Measurements from ENCODE around the gene CALCB. TPM values are rescaled to one million over a fixed set of nuclear protein-coding genes. Genes with fewer than 3 reads are reported as not detected.

Gene CALCB
- total RNA-seq, 3 donors from 2014 or later = not detected

- no peak for DNase-seq (ENCODE audit: low spot score in 2 of 2)
- H3K27ac ChIP-seq = no peak overlapping the region
- intact Hi-C loops (cut with DNase I; ENCODE audit: low total_unique reads) = no loop called here
- H3K36me3 ChIP-seq = no peaks in the 10 kb centered on the region
- TF ChIP-seq CTCF (IDR thresholded peaks at IDR 0.05) (no peak), POLR2AphosphoS5 (IDR thresholded peaks at IDR 0.05) (no peak), POLR2A (IDR thresholded peaks at IDR 0.05) (no peak)
- no peaks in the 10 kb centered on the region for H3K9me3 ChIP-seq
- no peaks in the 10 kb centered on the region for H3K4me1 ChIP-seq
- no peak overlapping the region for H3K4me3 ChIP-seq
- no peaks in the 10 kb centered on the region for H3K27me3 ChIP-seq
Measured at GRCh38 chr11:15048616-15049015, 24.8 kb upstream of the CALCB start.

- intact Hi-C loops (cut with DNase I; ENCODE audit: low total_unique reads) = no loop called here
- TF ChIP-seq CTCF (IDR thresholded peaks at IDR 0.05) (no peak), POLR2A (IDR thresholded peaks at IDR 0.05) (no peak), POLR2AphosphoS5 (IDR thresholded peaks at IDR 0.05) (no peak)
- Histone ChIP-seq H3K9me3 (no peaks in the 10 kb centered on the region), H3K36me3 (no peaks in the 10 kb centered on the region), H3K27me3 (no peaks in the 10 kb centered on the region), H3K4me1 (no peaks in the 10 kb centered on the region), H3K27ac (no peak overlapping the region), H3K4me3 (no peak overlapping the region)
- DNase-seq (ENCODE audit: low spot score in 2 of 2) = no peak
Measured at GRCh38 chr11:15053191-15053685, 20.2 kb upstream of the CALCB start.

DNA sequence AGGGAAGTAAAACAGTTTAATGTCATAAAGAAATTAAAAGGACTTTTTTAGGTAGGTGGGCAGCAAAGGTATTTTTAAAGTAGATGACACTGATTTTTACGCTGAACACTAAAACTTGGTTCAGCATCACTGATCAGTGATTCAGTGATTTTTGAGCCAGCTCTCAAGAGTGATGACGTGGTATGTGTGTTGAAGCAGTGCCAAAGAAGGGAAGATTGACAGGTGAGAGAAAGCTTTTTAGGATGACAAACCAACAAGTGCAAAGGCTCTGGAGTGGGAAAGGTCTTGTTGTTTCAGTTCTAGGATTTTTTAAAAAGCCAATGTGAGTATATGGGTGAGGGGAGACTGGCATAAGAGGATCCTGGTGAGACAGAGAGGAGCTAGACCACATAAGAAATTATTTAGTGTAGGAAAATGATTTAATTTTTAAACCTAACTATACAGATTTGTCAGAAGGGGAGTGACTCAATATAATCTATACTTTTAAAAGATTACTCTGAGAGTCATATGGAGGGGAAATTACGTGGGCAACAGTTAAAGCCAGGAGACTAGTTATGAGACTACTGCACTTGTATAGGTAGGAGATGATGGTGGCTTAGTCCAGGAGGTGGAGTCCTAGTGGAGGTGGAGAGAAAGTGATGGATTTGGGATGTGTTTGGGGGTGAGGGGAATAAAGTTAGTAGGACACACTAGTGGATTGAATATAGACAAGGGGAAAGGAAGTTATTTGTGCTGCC lies 17.6 kb upstream of the CALCB start:
- no peak overlapping the region for H3K4me3 ChIP-seq
- DNase-seq (ENCODE audit: low spot score in 2 of 2) = no peak
- intact Hi-C loops (cut with DNase I; ENCODE audit: low total_unique reads) = no loop called here
- H3K36me3 ChIP-seq = no peaks in the 10 kb centered on the region
- no peaks in the 10 kb centered on the region for H3K9me3 ChIP-seq
- no peak overlapping the region for H3K27ac ChIP-seq
- no peaks in the 10 kb centered on the region for H3K27me3 ChIP-seq
- TF ChIP-seq POLR2A (IDR thresholded peaks at IDR 0.05) = no peak
- TF ChIP-seq POLR2AphosphoS5 (IDR thresholded peaks at IDR 0.05) = no peak
- no peak for TF ChIP-seq CTCF (IDR thresholded peaks at IDR 0.05)
- H3K4me1 ChIP-seq = no peaks in the 10 kb centered on the region

GRCh38 chr11:15057329-15057728 lies 16.1 kb upstream of the CALCB start:
- no peak for DNase-seq (ENCODE audit: low spot score in 2 of 2)
- Histone ChIP-seq H3K27me3 (no peaks in the 10 kb centered on the region), H3K4me1 (no peaks in the 10 kb centered on the region), H3K9me3 (no peaks in the 10 kb centered on the region), H3K27ac (no peak overlapping the region), H3K36me3 (no peaks in the 10 kb centered on the region), H3K4me3 (no peak overlapping the region)
- no peak for TF ChIP-seq POLR2A (IDR thresholded peaks at IDR 0.05)
- intact Hi-C loops (cut with DNase I; ENCODE audit: low total_unique reads) = no loop called here

- DNase-seq (ENCODE audit: low spot score in 2 of 2) = no peak
- Histone ChIP-seq H3K9me3 (no peaks in the 10 kb centered on the region), H3K27ac (no peak overlapping the region), H3K4me3 (no peak overlapping the region), H3K27me3 (no peaks in the 10 kb centered on the region), H3K4me1 (no peaks in the 10 kb centered on the region), H3K36me3 (no peaks in the 10 kb centered on the region)
- intact Hi-C loops (cut with DNase I; ENCODE audit: low total_unique reads) = no loop called here
- TF ChIP-seq POLR2AphosphoS5 (IDR thresholded peaks at IDR 0.05) = no peak
- no peak for TF ChIP-seq CTCF (IDR thresholded peaks at IDR 0.05)
- no peak for TF ChIP-seq POLR2A (IDR thresholded peaks at IDR 0.05)
Measured at GRCh38 chr11:15059132-15059915, 14.1 kb upstream of the CALCB start.
